IMR-90 (cell line): ENCODE data around the gene DEGS2.

ENCODE experiments used
- CEBPB ChIP-seq: IDR thresholded peaks from 2 replicates; pipeline ENCODE4 v1.6.1; 2012; ENCODE audit warnings: low read depth, low read length, improper control_type of control experiment
- CHD1 ChIP-seq: IDR thresholded peaks from 2 replicates; pipeline ENCODE4 v1.6.1; 2012; ENCODE audit warnings: low read depth, low read length, improper control_type of control experiment
- FOS ChIP-seq: fragments of 150-350 bp; IDR thresholded peaks from 2 replicates; pipeline ENCODE4 v1.6.1; 2016; ENCODE audit warnings: low read depth, low read length
- MXI1 ChIP-seq: IDR thresholded peaks from 2 replicates; pipeline ENCODE4 v1.6.1; 2012; ENCODE audit warnings: low read depth, mild to moderate bottlenecking, low read length, moderate library complexity, borderline replicate concordance
- NFE2L2 ChIP-seq: fragments of 150-350 bp; IDR thresholded peaks from 2 replicates; pipeline ENCODE4 v1.6.1; 2016; ENCODE audit warnings: low read depth, mild to moderate bottlenecking, low read length
- POLR2A ChIP-seq: IDR thresholded peaks from 2 replicates; pipeline ENCODE4 v1.6.1; 2012; ENCODE audit warnings: mild to moderate bottlenecking, low read depth, low read length
- RAD21 ChIP-seq: IDR thresholded peaks from 2 replicates; pipeline ENCODE4 v1.6.1; 2012; ENCODE audit warnings: low read length, improper control_type of control experiment
- RCOR1 ChIP-seq: IDR thresholded peaks from 2 replicates; pipeline ENCODE4 v1.6.1; 2012; ENCODE audit warnings: mild to moderate bottlenecking, low read length, improper control_type of control experiment; ENCODE audit not compliant: insufficient replicate concordance
- RFX5 ChIP-seq: IDR thresholded peaks from 2 replicates; pipeline ENCODE4 v1.8.0; 2012; ENCODE audit warnings: low read depth, mild to moderate bottlenecking, low read length, moderate library complexity
- SMC3 ChIP-seq: fragments of 150-350 bp; IDR thresholded peaks from 2 replicates; pipeline ENCODE4 v1.6.1; 2016; ENCODE audit warnings: low read depth, mild to moderate bottlenecking, antibody characterized with exemption, low read length, moderate library complexity
- USF2 ChIP-seq: fragments of 150-350 bp; IDR thresholded peaks from 2 replicates; pipeline ENCODE4 v1.6.1; 2017; ENCODE audit warnings: mild to moderate bottlenecking, antibody characterized with exemption, low read length, low read depth
- TF ChIP-seq, protein P1 (sequence below): conservative IDR thresholded peaks from 2 replicates; pipeline ENCODE4 v1.5.1; 2012; ENCODE audit warnings: mild to moderate bottlenecking, low read depth, low read length, improper control_type of control experiment
- TF ChIP-seq, protein P2 (sequence below): fragments of 150-350 bp; IDR thresholded peaks from 2 replicates; pipeline ENCODE4 v1.6.1; 2016; ENCODE audit warnings: low read depth, mild to moderate bottlenecking, low read length, moderate library complexity, borderline replicate concordance

DNA sequence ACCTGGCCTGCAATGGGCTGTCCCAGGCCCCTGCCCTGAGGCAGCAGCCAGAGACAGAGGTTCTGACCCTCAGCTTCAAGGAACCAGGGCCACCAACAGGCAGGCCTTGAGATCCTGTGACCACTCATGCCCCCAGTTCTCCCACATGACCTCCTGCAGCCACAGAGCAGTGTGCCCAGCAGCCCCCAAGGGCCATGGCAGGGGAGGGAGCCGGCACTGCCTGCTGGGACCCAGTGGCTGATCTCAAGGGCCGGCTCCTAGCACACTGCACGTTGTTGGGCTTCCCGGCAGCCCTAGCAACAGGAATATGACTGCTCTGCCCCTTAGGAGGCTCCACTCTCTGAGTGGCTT lies 14.8 kb downstream of the DEGS2 start:
- TF ChIP-seq, protein P1, sequence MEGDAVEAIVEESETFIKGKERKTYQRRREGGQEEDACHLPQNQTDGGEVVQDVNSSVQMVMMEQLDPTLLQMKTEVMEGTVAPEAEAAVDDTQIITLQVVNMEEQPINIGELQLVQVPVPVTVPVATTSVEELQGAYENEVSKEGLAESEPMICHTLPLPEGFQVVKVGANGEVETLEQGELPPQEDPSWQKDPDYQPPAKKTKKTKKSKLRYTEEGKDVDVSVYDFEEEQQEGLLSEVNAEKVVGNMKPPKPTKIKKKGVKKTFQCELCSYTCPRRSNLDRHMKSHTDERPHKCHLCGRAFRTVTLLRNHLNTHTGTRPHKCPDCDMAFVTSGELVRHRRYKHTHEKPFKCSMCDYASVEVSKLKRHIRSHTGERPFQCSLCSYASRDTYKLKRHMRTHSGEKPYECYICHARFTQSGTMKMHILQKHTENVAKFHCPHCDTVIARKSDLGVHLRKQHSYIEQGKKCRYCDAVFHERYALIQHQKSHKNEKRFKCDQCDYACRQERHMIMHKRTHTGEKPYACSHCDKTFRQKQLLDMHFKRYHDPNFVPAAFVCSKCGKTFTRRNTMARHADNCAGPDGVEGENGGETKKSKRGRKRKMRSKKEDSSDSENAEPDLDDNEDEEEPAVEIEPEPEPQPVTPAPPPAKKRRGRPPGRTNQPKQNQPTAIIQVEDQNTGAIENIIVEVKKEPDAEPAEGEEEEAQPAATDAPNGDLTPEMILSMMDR, result no peak
- TF ChIP-seq USF2 (no peak), POLR2A (no peak), RAD21 (no peak), MXI1 (no peak), CHD1 (no peak), FOS (no peak), RCOR1 (no peak), NFE2L2 (no peak), SMC3 (no peak), RFX5 (no peak), CEBPB (no peak)
- TF ChIP-seq, protein P2, sequence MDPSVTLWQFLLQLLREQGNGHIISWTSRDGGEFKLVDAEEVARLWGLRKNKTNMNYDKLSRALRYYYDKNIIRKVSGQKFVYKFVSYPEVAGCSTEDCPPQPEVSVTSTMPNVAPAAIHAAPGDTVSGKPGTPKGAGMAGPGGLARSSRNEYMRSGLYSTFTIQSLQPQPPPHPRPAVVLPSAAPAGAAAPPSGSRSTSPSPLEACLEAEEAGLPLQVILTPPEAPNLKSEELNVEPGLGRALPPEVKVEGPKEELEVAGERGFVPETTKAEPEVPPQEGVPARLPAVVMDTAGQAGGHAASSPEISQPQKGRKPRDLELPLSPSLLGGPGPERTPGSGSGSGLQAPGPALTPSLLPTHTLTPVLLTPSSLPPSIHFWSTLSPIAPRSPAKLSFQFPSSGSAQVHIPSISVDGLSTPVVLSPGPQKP, result no peak
